Activated T-cell treated with anti-CD3 and anti-CD28 coated beads for 24 hours (primary cell): ENCODE data around the gene OSR1.
"Not testable (repeated sequence)": the region's sequence is repeated elsewhere in the genome, so short reads cannot be mapped to it uniquely, and the experiment has no call there.

Experiments used
- DNase-seq: peaks from one replicate; pipeline ENCODE4 v3.0.0-alpha.2; 2020; ENCODE audit warnings: low read depth

Gene OSR1

GRCh38 chr2:19331450-19331849 lies 27.0 kb downstream of the OSR1 start:
- no peak for DNase-seq

- DNase-seq, result no peak
These were observed 28.0 kb downstream of the OSR1 start for GRCh38 chr2:19330436-19330835.

GRCh38 chr2:19329445-19329844 lies 29.0 kb downstream of the OSR1 start:
- DNase-seq, result no peak

DNA sequence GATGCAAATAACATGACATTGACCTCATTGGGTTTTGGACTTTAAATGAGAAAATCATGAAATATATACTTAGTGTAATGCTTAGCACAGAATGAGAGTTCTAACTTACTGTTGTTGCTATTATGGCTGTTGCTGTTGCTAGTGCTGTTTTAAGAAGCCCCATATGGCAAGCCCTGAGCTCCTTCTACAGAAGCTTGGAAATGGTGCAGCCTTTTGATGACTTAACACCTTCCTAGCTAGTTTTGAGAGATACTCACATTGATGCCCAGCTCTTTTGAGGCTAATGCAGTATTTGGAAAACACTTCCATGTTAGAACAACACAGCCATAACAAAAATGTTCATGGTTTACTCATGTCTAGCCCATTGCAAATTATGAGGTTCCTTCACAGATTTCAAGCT lies 30.9 kb downstream of the OSR1 start:
- no peak for DNase-seq

GRCh38 chr2:19321946-19322345 lies 36.5 kb downstream of the OSR1 start:
- no peak for DNase-seq

DNA sequence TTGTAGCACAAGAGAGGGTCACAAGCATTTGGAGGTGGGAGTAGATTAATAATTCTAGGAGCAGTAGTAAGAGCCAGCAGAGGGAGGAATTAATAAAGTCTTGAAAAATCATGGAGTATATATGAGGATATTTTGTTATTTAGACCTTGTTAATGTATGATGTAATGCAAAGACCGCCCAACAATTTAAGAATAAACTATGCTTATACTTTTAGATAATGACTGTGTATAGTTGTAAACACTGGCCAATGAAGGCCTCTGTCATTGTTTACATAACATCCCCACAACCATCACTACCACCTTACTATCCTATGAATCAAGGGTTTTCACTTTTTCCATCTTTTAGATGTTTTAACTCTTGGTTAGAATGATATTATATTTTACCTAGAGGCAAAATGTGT lies 37.6 kb downstream of the OSR1 start:
- DNase-seq, result no peak

GRCh38 chr2:19319698-19320097 lies 38.7 kb downstream of the OSR1 start:
- no peak for DNase-seq

DNA sequence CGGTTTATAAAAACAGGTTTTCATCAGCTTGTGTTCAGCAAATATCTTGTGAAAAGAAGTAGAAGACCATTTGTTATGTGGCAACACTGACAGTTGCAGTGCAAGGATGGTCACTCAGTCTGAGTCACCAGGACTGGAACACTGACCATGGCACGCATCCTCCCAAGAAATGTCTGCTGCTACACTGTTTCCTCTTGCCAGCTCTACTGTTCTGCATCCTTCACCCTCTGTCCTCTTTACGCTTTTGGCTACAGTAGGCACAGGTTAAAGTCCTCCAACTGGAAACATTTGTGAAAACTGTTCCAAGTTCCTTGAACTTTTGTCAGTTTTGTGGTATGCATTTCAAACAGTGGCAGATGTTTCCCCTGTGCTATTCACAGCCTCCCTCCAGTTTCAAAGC lies 39.4 kb downstream of the OSR1 start:
- DNase-seq, result no peak

DNA sequence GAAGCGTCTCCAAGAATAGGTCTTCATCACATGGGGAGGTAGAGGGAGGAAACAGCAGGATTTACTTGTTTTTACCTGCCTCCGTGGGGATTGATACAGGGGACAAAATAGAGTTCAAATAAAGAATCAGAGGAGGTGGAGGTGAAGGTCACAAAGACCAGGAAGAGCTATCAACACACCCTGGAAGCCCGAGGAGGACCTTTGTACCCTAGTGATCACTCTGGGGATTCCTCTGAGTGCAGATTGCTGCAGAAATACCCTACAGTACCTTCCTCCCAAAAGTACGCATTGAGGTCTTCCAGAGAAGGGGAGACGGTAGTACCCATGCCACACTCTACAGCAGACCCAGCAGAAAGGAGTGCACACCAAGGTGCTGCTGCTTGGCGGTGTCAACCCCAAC lies 44.9 kb downstream of the OSR1 start:
- no peak for DNase-seq

DNA sequence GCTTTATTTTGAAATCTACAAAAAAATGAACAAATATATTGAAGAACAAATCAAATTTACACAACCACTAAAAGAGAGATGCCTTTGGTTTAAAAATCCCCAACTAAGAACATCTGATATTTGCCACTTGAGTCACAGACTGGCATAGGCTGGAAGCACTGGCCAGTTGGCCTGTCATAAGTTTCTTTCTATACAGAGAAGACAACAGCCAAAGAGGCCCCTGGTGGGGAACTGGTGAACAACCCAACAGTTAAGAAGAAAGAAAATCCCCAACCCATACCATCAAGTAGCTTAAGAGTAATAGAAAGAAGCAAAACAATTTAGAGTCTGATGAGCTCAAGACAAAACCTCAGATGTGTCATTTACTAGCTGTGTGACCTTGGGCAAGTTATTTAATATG lies 45.5 kb downstream of the OSR1 start:
- no peak for DNase-seq

DNA sequence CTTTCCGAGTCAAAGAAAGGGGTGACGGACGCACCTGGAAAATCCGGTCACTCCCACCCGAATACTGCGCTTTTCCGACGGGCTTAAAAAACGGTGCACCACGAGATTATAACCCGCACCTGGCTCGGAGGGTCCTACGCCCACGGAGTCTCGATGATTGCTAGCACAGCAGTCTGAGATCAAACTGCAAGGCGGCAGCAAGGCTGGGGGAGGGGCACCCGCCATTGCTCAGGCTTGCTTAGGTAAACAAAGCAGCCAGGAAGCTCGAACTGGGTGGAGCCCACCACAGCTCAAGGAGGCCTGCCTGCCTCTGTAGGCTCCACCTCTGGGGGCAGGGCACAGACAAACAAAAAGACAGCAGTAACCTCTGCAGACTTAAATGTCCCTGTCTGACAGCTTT lies 52.4 kb downstream of the OSR1 start:
- DNase-seq, result not testable (repeated sequence)

DNA sequence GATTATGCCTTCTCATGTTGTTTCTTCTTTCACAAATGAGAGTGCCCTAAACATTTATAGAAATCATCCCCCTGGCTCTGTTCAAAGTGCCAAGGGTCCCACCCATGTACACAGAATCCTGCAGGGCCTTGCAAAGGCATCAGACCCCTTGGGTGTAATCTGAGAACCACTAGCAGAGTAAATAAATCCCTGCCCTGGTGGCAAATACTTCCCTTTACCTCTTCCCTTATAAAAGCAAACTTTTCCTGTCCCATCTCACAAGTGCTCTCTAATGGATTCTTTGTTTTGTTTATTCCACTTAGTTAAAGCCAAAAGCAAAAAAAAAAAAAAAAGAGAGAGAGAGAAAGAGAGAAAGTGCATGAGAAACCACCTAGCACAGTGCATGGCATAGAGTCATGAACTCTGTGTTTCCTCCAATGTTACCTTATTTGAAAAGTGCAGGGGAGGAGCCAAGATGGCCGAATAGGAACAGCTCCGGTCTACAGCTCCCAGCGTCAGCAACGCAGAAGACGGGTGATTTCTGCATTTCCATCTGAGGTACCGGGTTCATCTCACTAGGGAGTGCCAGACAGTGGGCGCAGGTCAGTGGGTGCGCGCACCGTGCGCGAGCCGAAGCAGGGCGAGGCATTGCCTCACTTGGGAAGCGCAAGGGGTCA lies 52.9 kb downstream of the OSR1 start:
- not testable (repeated sequence) for DNase-seq

- no peak for DNase-seq
These were observed 56.7 kb downstream of the OSR1 start for GRCh38 chr2:19301706-19302105.
